ENCODE measurements around the gene MAP7. TPM values are rescaled to one million over a fixed set of nuclear protein-coding genes. Genes with fewer than 3 reads are reported as not detected.

Gene MAP7
- total RNA-seq, 4 donors from 2014 or later, result 40.6 to 61.3 (median 46.6) TPM

DNA sequence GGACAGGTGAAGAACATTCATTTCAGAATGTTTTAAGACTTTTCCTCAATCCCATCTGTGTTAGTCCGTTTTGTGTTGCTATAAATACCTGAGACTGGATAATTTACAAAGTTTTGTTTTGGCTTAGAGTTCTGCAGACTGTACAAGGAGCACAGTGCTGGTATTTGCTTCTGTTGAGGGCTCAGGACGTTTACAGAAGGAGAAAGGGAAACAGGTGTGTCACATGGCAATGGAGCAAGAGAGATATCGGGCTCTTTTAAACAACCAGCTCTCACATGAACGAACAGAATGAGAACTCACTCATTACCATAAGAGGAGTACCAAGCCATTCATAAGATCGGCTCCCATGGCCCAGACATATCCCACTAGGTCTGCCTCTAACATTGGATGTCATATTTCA is 16.7 kb downstream of the MAP7 start:
- 58% methylated on average over 5 of the region's 5 CpGs for WGBS, 2 donors (ENCODE audit: low coverage in 1 of 2)
- H3K27ac ChIP-seq, result no peak overlapping the region
- H3K27me3 ChIP-seq, result no peaks in the 10 kb centered on the region
- H3K4me3 ChIP-seq, result no peak overlapping the region
- no peak for TF ChIP-seq POLR2AphosphoS5 (IDR thresholded peaks at IDR 0.05)
- intact Hi-C loops (cut with DNase I; ENCODE audit: low total_unique reads) (no loop called here), in situ Hi-C loops (cut with MboI; ENCODE audit: low pct_ligation_motif_present in 1 of 4, low pct_unique_long_range_greater_than_20kb in 1 of 4, low sequenced_read_pairs in 3 of 4) (loop anchor here in 1 of 4 donors (25.0 kb wide), 1 partner anchor 146 kb away; no protein-coding TSS in a partner anchor)
- no peaks in the 10 kb centered on the region for H3K9me3 ChIP-seq
- no peak for DNase-seq
- no peaks in the 10 kb centered on the region for H3K36me3 ChIP-seq
- peaks cover 0 to 5% (median 1%) of the 10 kb centered on the region in 4 donors for H3K4me1 ChIP-seq

DNA sequence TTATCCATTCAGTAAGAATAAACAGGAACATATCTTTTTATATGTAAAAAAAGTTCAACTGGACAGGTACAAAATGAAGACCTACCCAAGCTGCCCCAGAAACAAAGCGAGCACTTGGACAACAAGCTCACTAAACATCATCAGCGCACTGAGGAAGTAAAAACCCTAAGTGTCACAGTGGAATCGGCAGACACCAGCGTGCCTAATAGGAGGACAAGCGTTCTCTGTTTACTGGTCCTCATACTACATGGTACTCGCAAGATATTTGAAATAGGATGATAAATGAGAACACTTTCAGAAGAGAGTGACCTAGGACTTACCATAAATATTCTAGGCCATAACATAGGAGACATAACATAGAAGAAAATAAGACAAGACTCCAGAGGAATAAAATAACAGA is 18.2 kb downstream of the MAP7 start:
- no peaks in the 10 kb centered on the region for H3K9me3 ChIP-seq
- no peaks in the 10 kb centered on the region for H3K36me3 ChIP-seq
- 92 to 100% methylated on average over 1 to 6 of the region's 6 CpGs for WGBS, 2 donors (ENCODE audit: low coverage in 1 of 2)
- no peak overlapping the region for H3K27ac ChIP-seq
- H3K4me3 ChIP-seq, result no peak overlapping the region
- in situ Hi-C loops (cut with MboI; ENCODE audit: low pct_ligation_motif_present in 1 of 4, low pct_unique_long_range_greater_than_20kb in 1 of 4, low sequenced_read_pairs in 3 of 4), result loop anchor here in 1 of 4 donors (25.0 kb wide), 1 partner anchor 145 kb away; no protein-coding TSS in a partner anchor
- H3K27me3 ChIP-seq, result no peaks in the 10 kb centered on the region
- no peak for TF ChIP-seq POLR2A (IDR thresholded peaks at IDR 0.05)
- TF ChIP-seq, protein P1, sequence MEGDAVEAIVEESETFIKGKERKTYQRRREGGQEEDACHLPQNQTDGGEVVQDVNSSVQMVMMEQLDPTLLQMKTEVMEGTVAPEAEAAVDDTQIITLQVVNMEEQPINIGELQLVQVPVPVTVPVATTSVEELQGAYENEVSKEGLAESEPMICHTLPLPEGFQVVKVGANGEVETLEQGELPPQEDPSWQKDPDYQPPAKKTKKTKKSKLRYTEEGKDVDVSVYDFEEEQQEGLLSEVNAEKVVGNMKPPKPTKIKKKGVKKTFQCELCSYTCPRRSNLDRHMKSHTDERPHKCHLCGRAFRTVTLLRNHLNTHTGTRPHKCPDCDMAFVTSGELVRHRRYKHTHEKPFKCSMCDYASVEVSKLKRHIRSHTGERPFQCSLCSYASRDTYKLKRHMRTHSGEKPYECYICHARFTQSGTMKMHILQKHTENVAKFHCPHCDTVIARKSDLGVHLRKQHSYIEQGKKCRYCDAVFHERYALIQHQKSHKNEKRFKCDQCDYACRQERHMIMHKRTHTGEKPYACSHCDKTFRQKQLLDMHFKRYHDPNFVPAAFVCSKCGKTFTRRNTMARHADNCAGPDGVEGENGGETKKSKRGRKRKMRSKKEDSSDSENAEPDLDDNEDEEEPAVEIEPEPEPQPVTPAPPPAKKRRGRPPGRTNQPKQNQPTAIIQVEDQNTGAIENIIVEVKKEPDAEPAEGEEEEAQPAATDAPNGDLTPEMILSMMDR (IDR thresholded peaks at IDR 0.05), result no peak
- TF ChIP-seq POLR2AphosphoS5 (IDR thresholded peaks at IDR 0.05), result no peak
- TF ChIP-seq EP300 (IDR thresholded peaks at IDR 0.05; ENCODE audit: low read depth), result no peak
- intact Hi-C loops (cut with DNase I; ENCODE audit: low total_unique reads), result no loop called here
- peaks cover 0 to 5% (median 1%) of the 10 kb centered on the region in 4 donors for H3K4me1 ChIP-seq
- no peak for DNase-seq

DNA sequence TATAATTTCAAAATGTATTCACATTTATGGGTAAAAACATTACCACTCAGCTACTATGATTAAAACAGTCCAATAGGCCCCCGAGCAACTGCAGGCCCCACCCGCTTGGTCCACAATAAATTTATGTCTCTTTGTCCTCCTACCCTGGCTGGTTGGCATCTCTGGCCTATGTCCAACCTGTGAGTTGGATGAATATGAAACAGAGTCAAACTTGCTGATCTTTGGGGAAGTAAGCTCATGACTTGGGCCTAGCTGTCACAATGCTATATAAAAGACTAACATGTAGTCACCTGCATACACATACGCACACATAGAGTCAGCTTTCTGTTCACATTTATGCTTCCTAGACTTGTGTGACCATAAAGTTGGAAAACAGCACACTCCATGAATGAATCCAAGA is 20.5 kb downstream of the MAP7 start:
- intact Hi-C loops (cut with DNase I; ENCODE audit: low total_unique reads) (no loop called here), in situ Hi-C loops (cut with MboI; ENCODE audit: low pct_ligation_motif_present in 1 of 4, low pct_unique_long_range_greater_than_20kb in 1 of 4, low sequenced_read_pairs in 3 of 4) (loop anchor here in 1 of 4 donors (25.0 kb wide), 1 partner anchor 142 kb away; no protein-coding TSS in a partner anchor)
- Histone ChIP-seq H3K36me3 (no peaks in the 10 kb centered on the region), H3K4me3 (no peak overlapping the region), H3K27ac (no peak overlapping the region), H3K27me3 (no peaks in the 10 kb centered on the region), H3K4me1 (peaks cover 0 to 16% (median 4%) of the 10 kb centered on the region in 4 donors), H3K9me3 (no peaks in the 10 kb centered on the region)
- 75 to 80% methylated on average over 2 to 3 of the region's 3 CpGs for WGBS, 2 donors (ENCODE audit: low coverage in 1 of 2)
- no peak for DNase-seq
- no peak for TF ChIP-seq EP300 (IDR thresholded peaks at IDR 0.05; ENCODE audit: low read depth)
- TF ChIP-seq, protein P1 (IDR thresholded peaks at IDR 0.05), result no peak

DNA sequence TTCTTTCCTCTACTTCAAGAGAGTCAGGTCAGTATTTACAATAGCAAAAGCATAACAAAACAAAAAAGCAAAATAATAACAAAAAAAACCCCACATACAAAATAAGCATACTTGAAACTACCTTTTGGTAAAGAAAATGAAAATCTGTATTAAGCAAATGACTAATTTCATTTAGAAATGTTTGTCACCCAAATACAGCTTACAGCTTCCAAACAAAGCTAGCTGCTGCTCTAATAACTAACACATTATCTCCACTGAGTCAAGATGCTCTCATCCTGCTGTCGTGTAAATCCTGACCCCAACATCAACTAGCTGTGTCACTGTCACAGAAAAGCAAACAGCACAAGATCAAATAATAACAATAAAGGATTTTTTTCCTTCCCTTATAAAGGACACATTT is 21.7 kb downstream of the MAP7 start:
- Histone ChIP-seq H3K27ac (no peak overlapping the region), H3K4me3 (no peak overlapping the region), H3K4me1 (peaks cover 0 to 16% (median 4%) of the 10 kb centered on the region in 4 donors), H3K27me3 (no peaks in the 10 kb centered on the region), H3K36me3 (no peaks in the 10 kb centered on the region), H3K9me3 (no peaks in the 10 kb centered on the region)
- 83 to 100% methylated on average over 1 of the region's 1 CpG for WGBS, 2 donors (ENCODE audit: low coverage in 1 of 2)
- TF ChIP-seq EP300 (IDR thresholded peaks at IDR 0.05; ENCODE audit: low read depth) (no peak), POLR2A (IDR thresholded peaks at IDR 0.05) (no peak), POLR2AphosphoS5 (IDR thresholded peaks at IDR 0.05) (no peak)
- TF ChIP-seq, protein P1 (IDR thresholded peaks at IDR 0.05), result no peak
- no peak for DNase-seq
- intact Hi-C loops (cut with DNase I; ENCODE audit: low total_unique reads), result no loop called here
- in situ Hi-C loops (cut with MboI; ENCODE audit: low pct_ligation_motif_present in 1 of 4, low pct_unique_long_range_greater_than_20kb in 1 of 4, low sequenced_read_pairs in 3 of 4), result loop anchor here in 1 of 4 donors (25.0 kb wide), 1 partner anchor 141 kb away; no protein-coding TSS in a partner anchor

DNA sequence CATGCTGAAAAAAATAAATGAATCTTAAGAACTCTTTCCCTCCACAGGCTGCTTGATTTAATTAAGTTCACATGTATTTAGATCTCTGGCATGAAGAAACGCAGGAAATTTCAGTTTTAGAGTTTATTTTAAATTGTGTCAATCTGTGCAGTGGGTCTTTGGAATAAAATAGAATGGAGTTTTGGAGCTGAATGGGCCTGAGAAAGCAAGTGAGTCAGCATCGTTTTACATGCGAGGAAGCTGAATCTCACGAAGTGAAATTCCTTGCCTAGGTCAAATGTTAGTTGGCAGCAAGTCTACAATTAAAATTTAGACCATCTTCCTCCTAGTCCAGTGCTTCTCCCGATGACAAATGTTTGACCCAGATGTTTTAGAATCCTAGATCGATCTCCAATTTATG is 22.4 kb downstream of the MAP7 start:
- in situ Hi-C loops (cut with MboI; ENCODE audit: low pct_ligation_motif_present in 1 of 4, low pct_unique_long_range_greater_than_20kb in 1 of 4, low sequenced_read_pairs in 3 of 4), result loop anchor here in 1 of 4 donors (25.0 kb wide), 1 partner anchor 141 kb away; no protein-coding TSS in a partner anchor
- TF ChIP-seq, protein P1 (IDR thresholded peaks at IDR 0.05), result no peak

More for the DNA sequence above, 22.4 kb downstream of the MAP7 start:
- intact Hi-C loops (cut with DNase I; ENCODE audit: low total_unique reads), result no loop called here
- Histone ChIP-seq H3K9me3 (no peaks in the 10 kb centered on the region), H3K4me1 (peaks cover 0 to 16% (median 4%) of the 10 kb centered on the region in 4 donors), H3K27ac (no peak overlapping the region), H3K27me3 (no peaks in the 10 kb centered on the region), H3K4me3 (no peak overlapping the region), H3K36me3 (no peaks in the 10 kb centered on the region)
- no peak for DNase-seq
- 79 to 91% methylated on average over 6 of the region's 6 CpGs for WGBS, 2 donors (ENCODE audit: low coverage in 1 of 2)

All from transverse colon (tissue), 4 donors.